ENCODE results near the gene VAPA.

The VAPA gene

DNA sequence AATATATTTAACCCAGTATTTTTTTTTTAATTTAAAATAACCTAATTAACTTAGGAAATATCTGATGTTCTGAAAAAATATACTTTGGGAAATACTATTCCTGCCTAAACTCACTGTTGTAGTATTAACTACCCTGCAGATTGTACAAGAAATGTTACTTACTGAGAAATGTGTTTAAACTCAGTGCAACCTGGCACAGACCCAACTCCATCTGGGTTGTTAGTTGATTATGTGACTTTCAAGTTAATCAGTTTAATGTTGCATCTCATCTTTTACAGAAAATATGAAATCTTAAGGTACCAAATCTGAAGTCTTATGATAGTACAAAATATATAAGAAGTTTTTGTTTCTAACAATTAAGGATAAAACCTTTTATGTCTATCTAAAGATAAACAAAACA is 27.3 kb downstream of the VAPA start:
- TF ChIP-seq POLR2A (IDR thresholded peaks at IDR 0.05; ENCODE audit: extremely low read depth, insufficient read length) = no peak
- TF ChIP-seq MAX (IDR thresholded peaks at IDR 0.05; ENCODE audit: low read depth, low read length) = no peak
- no peak for TF ChIP-seq MYC (IDR thresholded peaks at IDR 0.05; ENCODE audit: low read depth, low read length)
- TF ChIP-seq CTCF (IDR thresholded peaks at IDR 0.05; ENCODE audit: low read depth, low read length) = no peak
- no peak overlapping the region for H3K4me3 ChIP-seq (ENCODE audit: low read depth, low read length)
- no peak for DNase-seq (ENCODE audit: low read depth)

- H3K4me3 ChIP-seq (ENCODE audit: low read depth, low read length) = no peak overlapping the region
- no peak for TF ChIP-seq MYC (IDR thresholded peaks at IDR 0.05; ENCODE audit: low read depth, low read length)
- no peak for TF ChIP-seq POLR2A (IDR thresholded peaks at IDR 0.05; ENCODE audit: extremely low read depth, insufficient read length)
- TF ChIP-seq CTCF (IDR thresholded peaks at IDR 0.05; ENCODE audit: low read depth, low read length) = no peak
- no peak for TF ChIP-seq MAX (IDR thresholded peaks at IDR 0.05; ENCODE audit: low read depth, low read length)
- DNase-seq (ENCODE audit: low read depth) = no peak
These were observed 27.8 kb downstream of the VAPA start for GRCh38 chr18:9941660-9942059.

- TF ChIP-seq POLR2A (IDR thresholded peaks at IDR 0.05; ENCODE audit: extremely low read depth, insufficient read length) = no peak
- TF ChIP-seq MYC (IDR thresholded peaks at IDR 0.05; ENCODE audit: low read depth, low read length) = no peak
- TF ChIP-seq MAX (IDR thresholded peaks at IDR 0.05; ENCODE audit: low read depth, low read length) = no peak
- TF ChIP-seq CTCF (IDR thresholded peaks at IDR 0.05; ENCODE audit: low read depth, low read length) = no peak
- no peak for DNase-seq (ENCODE audit: low read depth)
- H3K4me3 ChIP-seq (ENCODE audit: low read depth, low read length) = no peak overlapping the region
These were observed 29.5 kb downstream of the VAPA start for GRCh38 chr18:9943311-9943710.

- DNase-seq (ENCODE audit: low read depth) = peak; percentile 77
- H3K4me3 ChIP-seq (ENCODE audit: low read depth, low read length) = no peak overlapping the region
- TF ChIP-seq MYC (IDR thresholded peaks at IDR 0.05; ENCODE audit: low read depth, low read length) (no peak), CTCF (IDR thresholded peaks at IDR 0.05; ENCODE audit: low read depth, low read length) (no peak), POLR2A (IDR thresholded peaks at IDR 0.05; ENCODE audit: extremely low read depth, insufficient read length) (no peak), MAX (IDR thresholded peaks at IDR 0.05; ENCODE audit: low read depth, low read length) (no peak)
These were observed 31.0 kb downstream of the VAPA start for GRCh38 chr18:9944805-9945204.

DNA sequence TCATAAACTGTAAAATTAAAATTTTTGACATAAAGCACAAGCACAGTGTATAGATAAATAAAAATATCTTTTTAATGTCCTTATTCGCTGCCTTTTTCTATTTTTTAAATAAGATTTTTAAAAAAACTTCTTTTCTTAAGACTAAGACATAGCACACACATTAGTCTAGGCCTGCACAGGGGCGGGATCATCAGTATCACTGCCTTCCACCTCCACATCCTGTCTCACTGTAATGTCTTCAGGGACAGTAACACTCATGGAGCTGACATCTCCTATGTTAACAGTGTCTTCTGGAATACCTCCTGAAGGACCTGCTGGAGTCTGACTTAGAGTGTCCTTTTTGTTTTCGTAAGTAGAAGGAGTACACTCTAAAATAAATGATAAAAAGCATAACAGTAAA is 33.0 kb downstream of the VAPA start:
- TF ChIP-seq CTCF (IDR thresholded peaks at IDR 0.05; ENCODE audit: low read depth, low read length) (no peak), MAX (IDR thresholded peaks at IDR 0.05; ENCODE audit: low read depth, low read length) (no peak), MYC (IDR thresholded peaks at IDR 0.05; ENCODE audit: low read depth, low read length) (no peak), POLR2A (IDR thresholded peaks at IDR 0.05; ENCODE audit: extremely low read depth, insufficient read length) (no peak)
- DNase-seq (ENCODE audit: low read depth) = no peak
- H3K4me3 ChIP-seq (ENCODE audit: low read depth, low read length) = no peak overlapping the region

- DNase-seq (ENCODE audit: low read depth) = no peak
- TF ChIP-seq CTCF (IDR thresholded peaks at IDR 0.05; ENCODE audit: low read depth, low read length) (no peak), POLR2A (IDR thresholded peaks at IDR 0.05; ENCODE audit: extremely low read depth, insufficient read length) (no peak), MYC (IDR thresholded peaks at IDR 0.05; ENCODE audit: low read depth, low read length) (no peak), MAX (IDR thresholded peaks at IDR 0.05; ENCODE audit: low read depth, low read length) (no peak)
- H3K4me3 ChIP-seq (ENCODE audit: low read depth, low read length) = no peak overlapping the region
These were observed 33.4 kb downstream of the VAPA start for GRCh38 chr18:9947248-9947647.

All from NB4 (cell line).